Umbilical cord (tissue), 2 donors: ENCODE data around the gene CCDC154. TPM values are rescaled to one million over a fixed set of nuclear protein-coding genes. Genes with fewer than 3 reads are reported as not detected.

ENCODE experiments used
- DNase-seq: peaks from one replicate; pipeline ENCODE4 v3.0.0-alpha.2; 2015; ENCODE audit warnings: low spot score
- total RNA-seq: library from RNA; depleted of rRNA; stranded (reverse); fragments of >200 nt; gene quantifications from one replicate; pipeline ENCODE4 v1.2.3, GENCODE V29; 2014; ENCODE audit warnings: low replicate concordance; ENCODE audit not compliant: insufficient read depth

Gene CCDC154
- total RNA-seq, 1 donor from 2014 or later: 0.48 TPM

GRCh38 chr16:1425616-1426370 is 18.6 kb downstream of the CCDC154 start:
- no peak for DNase-seq

GRCh38 chr16:1424028-1424427 is 20.3 kb downstream of the CCDC154 start:
- no peak for DNase-seq

- no peak for DNase-seq
Measured at GRCh38 chr16:1422076-1422475, 22.3 kb downstream of the CCDC154 start.

- DNase-seq: no peak
Measured at GRCh38 chr16:1420111-1420539, 24.2 kb downstream of the CCDC154 start.

GRCh38 chr16:1416521-1416941 is 27.8 kb downstream of the CCDC154 start:
- DNase-seq: no peak

- DNase-seq: peak; percentile 46
Measured at GRCh38 chr16:1414532-1415260, 29.7 kb downstream of the CCDC154 start, which contains the start of gene UNKL. Gene UNKL, minus strand, starts transcription at chr16:1414704. Its CDS starts 13 bp downstream, at chr16:1414691.

GRCh38 chr16:1413684-1414531 is 30.4 kb downstream of the CCDC154 start:
- DNase-seq: no peak

- DNase-seq: no peak
Measured at GRCh38 chr16:1412847-1413246, 31.5 kb downstream of the CCDC154 start.

- DNase-seq: peak; percentile 92
Measured at GRCh38 chr16:1408171-1408837, 36.1 kb downstream of the CCDC154 start.

- no peak for DNase-seq
Measured at GRCh38 chr16:1407753-1408152, 36.6 kb downstream of the CCDC154 start.

- DNase-seq: no peak
Measured at GRCh38 chr16:1403733-1404132, 40.6 kb downstream of the CCDC154 start.

GRCh38 chr16:1403036-1403435 is 41.3 kb downstream of the CCDC154 start:
- DNase-seq: no peak

- DNase-seq: no peak
Measured at GRCh38 chr16:1401758-1402154, 42.6 kb downstream of the CCDC154 start.

GRCh38 chr16:1401061-1401757 is 43.1 kb downstream of the CCDC154 start:
- no peak for DNase-seq

- no peak for DNase-seq
Measured at GRCh38 chr16:1398826-1399581, 45.4 kb downstream of the CCDC154 start.

- DNase-seq: no peak
Measured at GRCh38 chr16:1398351-1398750, 46.0 kb downstream of the CCDC154 start.

- no peak for DNase-seq
Measured at GRCh38 chr16:1397779-1398178, 46.6 kb downstream of the CCDC154 start.

GRCh38 chr16:1395444-1396031 is 48.8 kb downstream of the CCDC154 start:
- DNase-seq: no peak

GRCh38 chr16:1394367-1394951 is 49.9 kb downstream of the CCDC154 start:
- DNase-seq: no peak
